T-helper 1 cell (primary cell): Measurements from ENCODE around the gene ADAMTS3.

Experiments used
- DNase-seq, 5 donors: peaks; one replicate each; pipeline ENCODE4 v3.0.0-alpha.2; 2012 to 2020

ADAMTS3 gene

DNA sequence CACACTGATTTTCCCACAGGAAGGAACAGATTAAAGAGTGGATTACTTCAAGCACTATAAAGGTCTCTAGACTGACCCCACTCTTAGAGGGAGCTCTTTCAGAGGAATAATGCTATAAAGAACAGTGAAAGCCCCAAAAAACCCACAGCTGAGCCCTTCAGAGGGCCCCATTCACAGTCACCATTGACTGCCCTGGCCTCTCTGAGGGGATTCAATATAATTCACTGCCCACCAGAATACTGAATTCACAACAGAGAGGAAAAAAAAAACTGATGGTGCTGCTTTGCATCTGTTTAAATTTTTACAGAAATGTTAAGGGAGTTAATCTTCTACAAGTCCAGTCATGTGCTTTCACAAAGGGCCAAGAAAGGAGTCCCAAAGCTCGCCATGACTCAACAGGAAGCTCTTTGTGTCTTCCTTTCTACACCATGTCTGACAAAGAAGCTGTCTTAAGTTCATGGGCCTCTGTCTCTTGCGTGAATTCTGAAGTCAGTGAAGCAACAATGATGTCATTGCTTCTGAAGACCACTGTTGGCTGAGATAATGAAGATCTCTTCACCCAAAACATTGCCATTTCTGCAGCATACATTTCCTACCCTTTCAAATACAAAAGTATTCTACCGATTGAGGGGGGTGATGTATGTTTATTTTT is 174.9 kb downstream of the ADAMTS3 start:
- DNase-seq: no peak

DNA sequence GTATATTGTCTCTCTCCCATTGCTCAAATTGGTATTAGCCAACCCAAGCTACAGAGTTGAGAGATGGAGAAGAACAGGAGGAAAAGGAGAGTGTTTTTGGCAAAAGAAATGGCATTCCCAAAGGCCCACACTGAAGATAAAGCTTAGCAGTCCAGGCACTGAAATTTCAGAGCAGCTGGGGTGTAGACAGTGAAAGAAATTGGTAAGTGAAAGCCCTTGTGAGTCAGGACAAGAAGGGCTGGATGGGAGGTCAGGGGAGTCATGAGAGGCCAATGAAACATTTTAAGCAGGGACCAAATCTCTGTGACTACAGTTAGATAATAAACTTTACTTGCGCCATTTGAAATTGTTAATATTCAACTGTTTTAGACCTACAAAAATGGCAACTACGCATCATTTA is 177.7 kb downstream of the ADAMTS3 start:
- no peak for DNase-seq

DNA sequence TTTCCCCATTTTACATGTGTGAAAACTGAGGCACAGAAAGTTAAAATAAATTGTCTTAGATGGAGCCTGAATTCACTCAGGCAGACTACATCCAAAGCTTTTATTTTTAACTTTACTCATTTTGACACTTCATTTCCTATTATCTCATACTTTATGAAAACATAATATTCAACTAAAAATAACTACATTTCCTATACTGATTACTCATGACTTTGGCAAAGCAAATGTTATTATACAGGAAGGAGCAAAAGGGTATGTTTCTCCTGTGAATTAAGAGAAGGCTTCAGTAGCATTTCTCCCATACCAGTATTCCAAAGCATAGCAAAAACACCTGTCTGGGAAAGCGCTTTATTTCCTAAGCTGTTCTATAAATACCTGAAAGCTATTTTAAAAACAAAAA is 178.6 kb downstream of the ADAMTS3 start:
- no peak for DNase-seq

DNA sequence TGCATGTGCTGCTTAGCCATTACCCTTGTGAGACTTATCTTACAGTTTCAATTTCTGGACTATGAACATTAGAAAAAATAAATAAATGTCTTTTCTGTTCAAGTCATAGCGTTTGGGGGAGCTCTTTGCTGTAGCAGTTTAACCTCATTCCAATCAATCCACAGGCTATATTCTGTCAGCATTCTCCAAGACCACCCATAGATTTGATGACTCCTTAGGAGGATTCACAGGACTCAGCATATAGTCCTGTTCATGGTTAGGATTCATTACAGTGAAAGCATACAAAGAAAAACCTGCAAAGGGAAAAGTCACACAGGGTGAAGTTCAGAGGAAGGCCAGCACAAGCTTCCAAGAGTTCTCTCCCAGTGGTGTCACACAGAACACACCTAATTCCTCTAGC is 180.5 kb downstream of the ADAMTS3 start:
- no peak for DNase-seq

DNA sequence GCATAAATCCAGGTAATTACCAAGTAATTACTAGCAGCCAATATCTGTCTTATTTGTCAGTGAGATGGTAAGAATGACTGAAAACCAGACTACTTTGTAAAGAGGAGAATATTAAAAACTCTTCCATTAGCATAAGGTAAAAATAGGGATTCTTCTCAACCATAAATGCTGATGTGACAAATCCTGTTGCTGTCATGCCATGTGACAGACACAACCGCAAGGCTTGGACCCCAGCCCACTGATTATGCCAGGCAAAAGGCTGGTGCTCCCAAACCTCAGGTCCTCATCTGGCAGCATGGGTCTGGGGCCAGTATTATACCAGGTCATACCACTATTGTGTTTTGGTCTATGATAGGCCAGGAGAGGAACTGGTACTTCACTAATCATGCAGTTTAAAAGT is 181.1 kb downstream of the ADAMTS3 start:
- DNase-seq: no peak

DNA sequence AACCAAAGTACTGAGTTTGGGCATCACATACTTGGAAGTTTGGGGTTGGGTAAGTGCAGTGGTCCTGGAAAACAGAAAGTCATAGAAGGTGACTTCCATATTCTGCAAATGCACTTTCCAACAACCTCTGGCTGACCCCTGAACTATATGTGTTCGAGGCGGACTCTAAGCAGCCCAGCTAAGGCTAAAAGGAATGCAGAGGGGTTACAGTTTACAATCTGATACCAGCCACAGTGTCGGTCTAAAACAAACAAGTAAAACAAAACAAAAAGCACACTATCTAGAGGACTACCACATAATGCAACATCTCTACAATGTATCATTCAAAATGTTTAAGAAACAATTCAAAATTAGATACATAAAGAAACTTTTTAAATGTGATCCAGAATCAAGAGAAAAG is 185.6 kb downstream of the ADAMTS3 start:
- DNase-seq: no peak

DNA sequence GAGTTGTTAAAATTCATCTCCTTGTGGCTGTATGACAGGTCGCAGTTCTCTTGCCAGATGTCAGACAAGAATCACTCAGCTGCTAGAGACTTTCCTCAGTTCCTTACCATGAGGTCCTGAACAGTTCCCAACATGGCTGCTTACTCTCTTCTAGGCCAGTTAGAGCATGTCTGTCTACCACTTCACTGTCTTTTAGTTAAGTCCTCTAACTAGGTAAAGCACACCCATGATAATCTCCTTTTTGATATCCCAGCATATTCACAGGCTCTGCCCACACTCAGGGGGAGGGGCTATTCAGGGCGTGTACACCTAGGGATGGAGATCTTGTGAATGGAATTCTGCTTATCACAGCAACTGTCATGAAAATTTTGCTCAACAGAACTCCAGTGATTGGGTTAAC is 190.1 kb downstream of the ADAMTS3 start:
- no peak for DNase-seq

DNA sequence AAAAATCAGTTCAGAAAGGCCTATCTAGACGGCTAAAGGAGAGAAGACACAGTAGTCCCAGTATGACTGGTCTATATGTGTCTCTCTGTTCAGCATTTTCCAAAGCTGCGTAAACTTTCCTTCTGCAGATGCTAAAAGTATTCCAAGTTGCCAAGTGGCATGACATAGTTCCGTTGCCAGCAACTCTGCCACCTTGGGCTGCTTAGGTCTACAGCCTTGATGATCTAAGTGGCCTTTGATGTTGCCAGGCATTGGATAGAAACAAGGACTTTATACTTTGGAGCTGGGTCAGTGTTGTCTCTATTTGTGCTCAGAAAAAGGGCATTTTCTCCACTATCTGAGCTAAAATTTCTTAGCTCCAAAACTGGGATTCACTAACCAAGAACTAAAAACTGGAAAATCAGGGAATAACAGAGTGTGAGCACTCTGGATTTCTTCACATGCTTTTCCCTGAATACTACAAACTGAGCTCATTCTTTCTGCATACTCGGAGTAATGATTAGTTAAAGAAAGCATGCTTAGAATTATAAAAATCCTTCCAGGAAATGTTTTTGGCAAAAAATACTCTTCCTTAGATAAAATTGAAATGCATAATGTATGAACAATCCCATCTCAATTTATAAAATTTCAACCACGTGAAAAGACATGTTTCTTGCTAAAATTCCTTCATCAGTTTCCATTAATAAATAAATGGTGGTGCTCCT is 191.4 kb downstream of the ADAMTS3 start:
- DNase-seq: no peak

DNA sequence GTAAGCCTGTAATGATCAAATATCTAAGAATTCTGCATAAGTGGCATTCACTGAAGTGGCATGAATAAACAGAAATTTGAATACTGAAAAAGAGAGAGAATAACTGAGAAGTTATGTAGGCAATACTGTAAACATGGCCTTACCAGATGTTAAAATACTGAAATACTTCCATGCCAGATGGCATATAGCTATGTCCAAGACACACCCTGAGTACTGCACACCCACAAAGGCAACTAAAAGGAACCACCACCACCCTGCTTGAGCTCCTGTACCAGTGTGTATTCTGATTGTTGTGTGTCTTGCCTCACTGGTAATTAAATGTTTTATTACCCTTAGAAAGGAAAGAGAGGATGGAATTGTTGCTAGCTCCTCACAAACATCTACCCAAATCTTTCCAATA is 192.1 kb downstream of the ADAMTS3 start:
- no peak for DNase-seq

DNA sequence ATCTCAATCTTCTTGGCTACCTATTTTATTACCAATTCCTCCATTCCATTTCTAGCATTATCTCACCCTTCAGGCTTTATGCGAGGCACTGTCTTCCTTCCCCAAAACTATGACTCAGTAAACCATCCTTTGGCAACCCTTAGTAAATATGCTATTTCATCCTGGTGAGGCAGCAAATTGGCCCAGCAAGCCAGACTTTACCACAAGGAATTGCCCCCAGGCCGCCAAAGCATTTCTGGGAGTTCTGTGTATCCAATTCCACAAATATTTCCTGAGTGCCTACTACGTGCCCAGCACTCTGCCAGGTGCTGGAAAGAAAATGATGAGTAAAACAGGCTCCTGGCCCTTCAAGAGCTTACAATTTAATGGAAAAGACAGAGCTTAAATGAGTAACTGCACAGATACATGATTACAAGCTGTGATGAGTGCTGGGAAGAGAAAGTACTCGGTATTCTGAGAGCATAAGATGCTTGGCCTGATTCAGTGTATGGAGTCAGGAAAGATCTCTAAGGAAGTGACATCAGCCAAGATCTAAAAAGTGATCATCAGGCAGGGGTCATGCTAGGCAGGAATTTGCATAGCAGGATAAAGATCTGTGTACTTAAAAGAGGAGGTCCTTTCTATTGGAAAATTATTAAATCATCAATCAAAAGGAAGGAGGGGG is 193.8 kb downstream of the ADAMTS3 start:
- no peak for DNase-seq

DNA sequence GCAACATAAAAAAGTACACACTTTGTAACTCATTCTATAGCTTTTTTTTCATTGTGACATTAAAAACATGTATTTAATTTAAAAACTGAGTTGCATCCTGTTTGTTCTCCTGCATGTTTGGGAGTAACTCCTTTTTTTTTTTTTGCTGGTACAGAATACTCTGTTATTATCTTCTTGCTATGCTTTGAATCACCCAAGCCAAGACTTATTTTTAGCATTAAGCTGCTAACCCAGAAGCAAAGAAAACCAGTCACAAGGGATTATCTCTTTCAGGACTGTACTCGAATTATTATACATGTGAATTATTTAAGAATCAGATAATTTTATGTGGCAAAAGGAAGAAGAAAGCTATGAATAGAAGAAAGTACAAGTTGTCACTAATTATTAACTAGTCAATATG is 194.9 kb downstream of the ADAMTS3 start:
- no peak for DNase-seq

DNA sequence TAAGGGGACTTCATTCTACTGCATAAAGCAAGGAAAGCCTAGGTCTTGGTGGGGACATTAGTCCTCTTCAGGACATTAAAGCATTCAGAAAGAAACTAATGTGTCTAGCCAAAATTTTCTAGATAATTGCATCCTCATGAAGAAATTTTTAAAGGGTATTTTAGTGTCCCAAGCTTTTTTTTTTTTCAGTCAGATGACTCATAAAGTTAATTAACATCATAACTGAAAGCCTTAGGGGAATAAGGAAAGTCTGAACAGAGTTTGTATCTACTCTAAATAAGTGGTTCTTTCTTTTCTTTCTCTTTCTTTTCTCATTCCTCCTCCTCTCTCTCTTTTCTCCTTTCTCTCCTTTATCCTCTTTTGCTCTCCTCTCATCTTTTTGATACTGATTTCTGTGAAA is 202.4 kb downstream of the ADAMTS3 start:
- DNase-seq: no peak

DNA sequence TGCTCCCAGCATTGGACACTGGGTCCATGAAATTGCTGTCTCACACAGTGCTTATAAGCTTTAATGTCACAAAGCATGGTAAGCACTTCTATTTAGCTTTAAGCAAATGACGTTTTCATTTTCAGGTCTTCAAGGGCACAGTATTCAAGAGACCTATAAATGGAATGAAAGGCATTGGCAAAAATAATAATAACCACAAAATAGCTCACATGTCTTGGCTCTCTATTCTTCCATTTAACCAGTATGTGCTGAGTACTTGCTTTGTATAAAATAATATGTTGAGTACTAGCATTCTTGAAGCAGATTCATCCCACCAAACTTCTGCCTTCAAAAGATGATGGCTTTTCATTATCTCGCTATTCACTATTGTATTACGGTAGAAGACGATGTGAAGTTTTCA is 203.0 kb downstream of the ADAMTS3 start:
- DNase-seq: no peak

DNA sequence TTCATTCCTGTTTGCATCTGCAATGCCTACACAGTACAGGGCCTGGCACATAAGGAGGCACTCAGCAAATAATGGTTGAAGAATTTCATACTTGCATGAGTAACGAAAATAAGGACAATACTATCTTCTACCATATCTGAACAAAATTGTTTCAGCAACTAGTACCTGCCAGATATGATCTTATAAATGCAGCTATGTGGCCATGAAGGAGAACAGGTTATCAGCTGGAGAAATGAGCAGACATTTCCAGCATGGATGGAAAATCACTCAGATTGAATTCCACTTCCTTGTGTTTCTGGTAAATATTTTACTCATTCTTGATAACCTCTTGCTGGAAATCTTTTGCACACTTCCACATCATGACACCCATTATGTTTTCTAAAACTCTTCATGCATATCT is 204.0 kb downstream of the ADAMTS3 start:
- DNase-seq: no peak

DNA sequence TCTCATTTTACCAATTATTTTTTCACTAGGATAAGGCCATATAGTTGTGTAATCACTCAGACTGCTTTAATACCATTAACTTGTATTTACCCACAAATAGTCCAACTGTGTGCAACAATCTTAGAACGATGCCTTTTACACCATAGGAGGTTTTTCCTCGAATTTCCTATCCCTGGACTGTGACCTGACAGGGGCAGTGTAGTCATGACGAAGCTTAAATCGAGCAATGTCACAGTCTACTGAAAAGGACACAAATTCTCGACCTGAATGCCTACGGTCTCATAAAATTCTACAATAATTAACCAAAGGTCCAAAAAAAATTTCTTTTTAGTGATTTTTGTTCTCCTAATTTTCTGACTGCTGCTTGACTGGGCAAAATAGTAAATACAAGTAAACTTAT is 208.9 kb downstream of the ADAMTS3 start:
- DNase-seq: no peak

DNA sequence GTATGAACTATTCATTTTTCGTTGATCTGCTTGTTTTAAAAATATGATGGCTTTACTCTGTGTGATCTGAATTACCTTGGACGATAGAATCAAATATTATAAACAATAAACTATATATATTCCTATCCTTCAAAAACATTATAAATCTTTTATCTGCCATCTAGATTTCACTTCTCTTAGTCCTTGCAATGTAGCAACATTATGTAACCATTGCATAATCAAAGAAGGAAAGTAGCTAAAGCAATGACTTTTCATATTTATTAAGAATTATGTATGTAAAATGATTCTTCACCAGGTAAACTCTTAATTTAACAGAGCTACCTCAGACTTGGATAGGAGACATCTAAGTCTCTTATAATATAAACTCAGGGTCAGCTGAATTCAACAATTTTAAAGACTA is 210.5 kb downstream of the ADAMTS3 start:
- DNase-seq: no peak

DNA sequence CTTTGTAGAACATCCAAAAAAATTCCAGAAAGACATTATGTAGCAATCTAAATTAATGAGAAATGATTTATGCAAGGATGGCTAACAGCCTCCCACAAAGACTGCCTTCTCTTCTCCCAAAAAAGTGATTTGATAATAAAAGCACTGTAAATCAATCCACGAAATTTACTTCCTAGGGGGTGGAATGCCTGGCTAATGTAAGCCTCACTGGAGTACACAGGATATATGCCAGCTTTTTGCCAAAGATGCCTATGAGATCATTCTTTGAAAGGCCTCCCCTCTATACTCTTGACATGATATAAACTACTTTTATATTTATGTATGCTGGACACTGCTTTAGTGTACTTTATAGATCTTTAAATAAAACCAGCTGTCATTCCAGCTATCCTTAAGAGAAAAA is 211.1 kb downstream of the ADAMTS3 start:
- DNase-seq: no peak

DNA sequence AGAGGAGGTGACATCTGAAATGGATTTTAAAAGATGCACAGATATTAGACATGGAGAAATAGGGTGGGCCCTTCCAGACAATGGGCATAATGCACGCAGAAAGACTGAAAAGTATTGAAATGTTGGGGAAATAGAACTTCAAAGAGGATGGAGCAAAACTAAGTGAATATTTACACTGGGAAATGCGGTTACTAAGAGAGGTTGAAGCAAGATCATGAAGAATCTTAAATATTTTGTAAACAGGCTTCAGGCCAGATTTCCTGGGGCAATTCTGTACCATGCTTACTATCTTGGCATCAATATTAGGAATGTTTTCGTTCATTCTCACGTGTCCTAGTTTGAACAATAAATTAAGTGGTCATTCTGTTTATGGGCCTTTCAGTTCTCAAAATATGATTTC is 216.3 kb downstream of the ADAMTS3 start:
- no peak for DNase-seq

DNA sequence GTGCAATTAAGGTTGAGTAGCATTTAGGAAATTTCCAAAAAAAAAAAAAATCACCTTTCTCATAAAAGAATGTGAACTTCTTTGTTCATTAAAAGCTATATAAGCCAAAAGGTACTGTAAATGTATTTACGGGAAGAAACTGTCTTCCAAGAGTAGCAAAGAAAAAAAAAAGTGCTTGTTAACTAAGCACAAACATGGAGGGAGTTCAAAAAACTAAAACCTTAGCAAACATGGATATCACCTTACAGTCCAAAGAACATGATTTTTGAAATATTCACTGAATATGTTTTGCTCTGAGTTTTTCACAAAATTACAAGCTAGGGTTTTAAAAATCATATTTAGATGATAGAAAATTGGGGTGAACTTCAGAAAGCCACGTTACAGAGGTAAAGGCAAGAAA is 217.5 kb downstream of the ADAMTS3 start:
- no peak for DNase-seq

DNA sequence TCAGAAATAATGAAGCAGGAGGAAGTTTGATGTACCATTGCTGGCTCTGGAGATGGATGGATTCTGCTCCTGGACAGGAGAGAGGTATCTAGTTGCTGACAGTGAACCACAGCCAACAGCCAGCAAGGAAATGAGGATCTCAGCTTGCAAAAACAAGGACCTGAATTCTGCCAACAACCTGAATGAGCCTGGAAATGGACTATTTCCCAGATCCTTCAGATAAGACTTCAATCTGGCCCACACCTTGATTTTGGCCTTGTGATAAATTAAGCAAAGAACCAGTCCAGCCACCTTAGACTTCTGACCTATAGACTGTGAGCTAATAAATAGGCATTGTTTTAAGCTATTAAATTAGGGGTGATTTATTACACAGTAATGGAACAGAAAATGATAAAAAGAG is 220.3 kb downstream of the ADAMTS3 start:
- DNase-seq: no peak

DNA sequence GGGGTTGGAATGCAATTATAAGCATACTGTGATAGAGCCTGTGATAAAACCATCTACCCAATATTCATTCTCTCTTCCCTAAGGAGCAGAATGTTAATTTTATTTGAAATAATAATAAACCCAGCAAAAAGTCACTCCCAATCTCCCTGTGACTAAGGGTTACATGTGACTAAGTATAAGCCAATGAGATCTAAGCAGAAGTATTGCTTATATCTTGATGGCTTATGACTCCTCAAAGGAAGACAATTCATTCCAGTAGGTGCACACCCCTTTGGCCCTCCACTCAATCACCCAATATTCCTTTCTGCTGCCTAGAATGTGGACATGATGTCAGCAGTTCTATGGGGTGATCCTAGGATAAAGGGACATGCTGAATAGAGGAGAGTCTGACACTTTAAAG is 224.6 kb downstream of the ADAMTS3 start:
- no peak for DNase-seq

DNA sequence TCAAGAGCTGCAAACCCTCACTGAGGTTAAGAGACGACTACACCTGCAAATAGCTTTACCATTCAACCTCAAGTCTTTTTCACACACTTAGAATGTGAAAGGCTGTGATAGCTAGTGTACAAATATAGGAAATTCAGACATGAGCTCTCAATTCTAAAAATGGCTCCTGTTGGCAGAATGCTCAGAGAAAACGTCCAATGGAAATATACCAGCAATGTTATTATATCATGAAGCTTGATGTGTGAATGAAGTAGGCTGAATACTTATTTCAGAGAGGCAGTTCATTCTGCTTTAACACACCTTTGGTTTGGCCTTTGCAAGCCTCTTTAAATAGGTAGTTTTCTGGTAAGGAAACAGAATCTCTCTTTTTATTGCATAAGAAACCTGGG is 227.6 kb downstream of the ADAMTS3 start:
- no peak for DNase-seq

DNA sequence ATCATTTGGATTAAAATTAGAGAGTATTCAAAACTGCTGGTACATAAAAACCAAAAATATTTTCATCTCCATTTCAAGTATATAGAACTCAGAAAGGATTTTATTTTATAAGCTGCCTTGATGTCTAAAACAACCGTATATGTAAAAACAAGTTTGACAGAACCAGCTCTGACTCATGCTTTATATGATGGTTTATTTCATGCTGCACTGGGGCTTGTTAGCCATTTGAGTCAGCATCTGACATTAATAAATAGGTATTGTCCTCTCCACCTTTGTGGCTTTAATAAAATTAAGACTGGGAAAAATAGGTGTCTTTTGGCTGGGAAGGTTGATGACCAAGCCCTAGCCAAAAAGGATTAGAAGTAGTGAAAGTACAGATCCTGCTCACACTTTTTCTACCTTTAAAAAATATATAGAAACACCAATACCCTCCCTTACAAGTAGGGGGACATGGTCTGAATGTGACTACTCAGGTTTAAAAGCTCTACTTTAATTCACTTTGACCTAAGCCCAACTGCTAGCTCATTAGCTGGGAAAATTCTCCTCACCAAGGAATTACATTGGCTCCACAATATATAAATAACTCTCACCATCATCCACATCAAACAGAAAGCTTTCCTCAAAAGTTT is 228.1 kb downstream of the ADAMTS3 start:
- no peak for DNase-seq

DNA sequence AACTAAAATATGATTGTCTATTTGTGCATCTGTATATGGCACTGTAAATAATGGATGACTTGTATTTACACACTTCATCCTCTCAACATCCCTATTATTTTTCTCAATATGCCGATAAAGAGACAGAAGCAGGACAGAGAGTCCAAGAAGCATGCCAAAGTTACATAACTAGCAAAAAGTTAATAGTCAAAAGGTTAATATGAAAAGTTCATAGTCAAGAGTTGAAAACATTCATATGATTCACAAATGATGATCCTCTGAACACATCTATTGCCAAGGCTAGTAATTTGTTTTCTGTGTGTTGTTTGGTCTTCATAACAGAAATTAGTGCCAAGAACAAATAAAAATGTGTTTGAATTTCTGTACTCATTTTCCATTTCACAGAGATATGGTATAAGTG is 231.0 kb downstream of the ADAMTS3 start:
- DNase-seq: no peak
